HepG2 (cell line): Measurements from ENCODE around the gene ALG14. TPM values are rescaled to one million over a fixed set of nuclear protein-coding genes. Genes with fewer than 3 reads are reported as not detected.

Experiments
- HNF1A ChIP-seq, 2 experiments: sonication (generic) in 1 of 2; formaldehyde crosslinking in 1 of 2; IDR thresholded peaks; 2 replicates each; pipeline versions ENCODE4 v1.4.0 to v1.6.1; 2016 to 2020; ENCODE audit warnings: borderline replicate concordance in 1 of 2, low read depth in 1 of 2, mild to moderate bottlenecking in 1 of 2, missing genetic modification reagents in 1 of 2
- JUN ChIP-seq: sonication (generic); formaldehyde crosslinking; IDR thresholded peaks from 2 replicates; pipeline ENCODE4 v1.4.0; 2020; ENCODE audit warnings: mild to moderate bottlenecking, missing genetic modification reagents
- NFE2 ChIP-seq: sonication (generic); formaldehyde crosslinking; IDR thresholded peaks from 2 replicates; pipeline ENCODE4 v1.4.0; 2020; ENCODE audit warnings: missing genetic modification reagents
- POLR2G ChIP-seq: fragments of 200-400 bp; formaldehyde crosslinking; IDR thresholded peaks from 2 replicates; pipeline ENCODE4 v1.6.1; 2018; ENCODE audit warnings: mild to moderate bottlenecking, low read depth, low read length, moderate library complexity
- SAP130 ChIP-seq: IDR thresholded peaks from 2 replicates; pipeline ENCODE4 v1.6.1; 2016; ENCODE audit warnings: low read depth
- ZMYM3 ChIP-seq: sonication (generic); formaldehyde crosslinking; IDR thresholded peaks from 2 replicates; pipeline ENCODE4 v1.5.1; 2020; ENCODE audit warnings: mild to moderate bottlenecking, missing genetic modification reagents
- ZNF296 ChIP-seq: sonication (generic); formaldehyde crosslinking; conservative IDR thresholded peaks from 2 replicates; pipeline ENCODE4 v1.5.0; 2020; ENCODE audit warnings: mild to moderate bottlenecking, missing genetic modification reagents
- ZNF619 ChIP-seq: sonication (generic); formaldehyde crosslinking; IDR thresholded peaks from 2 replicates; pipeline ENCODE4 v1.4.0; 2020; ENCODE audit warnings: mild to moderate bottlenecking, missing genetic modification reagents
- ZNF7 ChIP-seq: IDR thresholded peaks from 2 replicates; pipeline ENCODE4 v1.6.1; 2016; ENCODE audit warnings: missing biosample characterization, missing genetic modification reagents
- ZNF792 ChIP-seq: IDR thresholded peaks from 2 replicates; pipeline ENCODE4 v1.6.1; 2016
- polyA plus RNA-seq, 8 experiments: library from polyadenylated mRNA; depleted of rRNA in 3 of 8; stranded (reverse) in 7 of 8; unstranded in 1 of 8; fragments of >200 nt; fragmentation: Illumina TruSeq in 4 of 8; extraction: Trizol in 4 of 8; gene quantifications; 2 replicates each; pipeline versions ENCODE4 v1.2.1 to v1.2.3, GENCODE V29; 2011 to 2016; ENCODE audit warnings: low read depth in 4 of 8, missing spikeins in 1 of 8, mixed read lengths in 1 of 8; ENCODE audit not compliant: insufficient read depth in 1 of 8
- total RNA-seq, 5 experiments: library from RNA; depleted of rRNA; stranded (reverse); fragments of >200 nt; fragmentation: Illumina TruSeq; extraction: Trizol; gene quantifications; 2 replicates each; pipeline ENCODE4 v1.2.3, GENCODE V29; 2016; ENCODE audit warnings: low read depth in 1 of 5
- TF ChIP-seq, protein P1 (sequence below): sonication (generic); formaldehyde crosslinking; conservative IDR thresholded peaks from 2 replicates; pipeline ENCODE4 v1.4.0; 2020; ENCODE audit warnings: mild to moderate bottlenecking, missing genetic modification reagents, moderate library complexity
- TF ChIP-seq, protein P2 (sequence below): sonication (generic); formaldehyde crosslinking; IDR thresholded peaks from 2 replicates; pipeline ENCODE4 v1.4.0; 2020; ENCODE audit warnings: low read depth, mild to moderate bottlenecking, missing genetic modification reagents
- TF ChIP-seq, protein P3 (sequence below): sonication (generic); formaldehyde crosslinking; IDR thresholded peaks from 2 replicates; pipeline ENCODE4 v1.4.0; 2020; ENCODE audit warnings: mild to moderate bottlenecking, missing genetic modification reagents

ALG14 gene
- total and polyA plus RNA-seq, 2 of the 13 experiments (the other 11 are each of a cell fraction or from before 2014, with no cell fraction given), result 4.5 to 12.7 TPM

DNA sequence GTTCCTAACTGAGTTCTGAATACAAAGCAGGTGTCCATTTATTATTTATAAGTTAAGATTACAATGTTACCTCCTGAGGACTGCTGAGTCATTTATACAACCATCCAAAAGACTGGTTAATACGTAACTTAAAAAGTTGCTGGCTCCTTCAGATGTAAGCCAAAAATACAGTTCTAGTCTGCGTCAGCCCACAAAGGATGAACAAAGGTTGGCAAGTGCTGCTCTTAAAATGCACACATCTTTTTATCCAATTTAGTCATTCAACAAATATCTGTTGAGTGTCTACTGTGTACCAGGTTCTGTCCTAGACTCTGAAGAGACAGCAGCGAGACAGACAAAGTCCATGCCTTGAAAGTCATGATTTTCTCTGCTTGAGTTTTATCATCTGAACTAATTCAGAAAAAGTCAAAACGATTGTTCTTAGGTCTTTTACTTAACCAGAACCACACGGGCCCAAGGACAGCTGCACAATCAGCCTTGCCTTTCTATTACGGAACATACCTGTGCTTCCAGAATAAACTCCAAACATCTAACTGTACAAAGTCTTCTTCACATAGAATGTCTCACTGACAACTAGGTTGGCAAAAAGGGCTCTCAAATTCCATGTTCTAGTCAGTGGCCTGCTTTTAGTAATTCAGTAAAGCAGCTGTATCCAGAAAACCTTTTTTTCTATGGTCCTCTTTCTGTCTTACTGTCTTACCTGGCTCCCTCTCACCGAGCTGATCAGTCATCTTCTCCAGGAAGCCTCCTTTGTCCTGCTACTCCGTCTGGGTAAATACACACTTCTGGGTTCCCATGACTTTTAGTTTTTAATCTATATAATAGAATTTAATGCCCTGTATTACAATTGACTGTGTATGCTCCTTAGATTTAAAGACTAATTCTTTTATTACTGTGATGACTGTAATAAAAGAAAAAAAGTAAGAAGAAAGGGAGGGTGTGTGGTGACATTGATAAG, 130.3 kb downstream of the ALG14 start (continued):
- TF ChIP-seq, protein P1, sequence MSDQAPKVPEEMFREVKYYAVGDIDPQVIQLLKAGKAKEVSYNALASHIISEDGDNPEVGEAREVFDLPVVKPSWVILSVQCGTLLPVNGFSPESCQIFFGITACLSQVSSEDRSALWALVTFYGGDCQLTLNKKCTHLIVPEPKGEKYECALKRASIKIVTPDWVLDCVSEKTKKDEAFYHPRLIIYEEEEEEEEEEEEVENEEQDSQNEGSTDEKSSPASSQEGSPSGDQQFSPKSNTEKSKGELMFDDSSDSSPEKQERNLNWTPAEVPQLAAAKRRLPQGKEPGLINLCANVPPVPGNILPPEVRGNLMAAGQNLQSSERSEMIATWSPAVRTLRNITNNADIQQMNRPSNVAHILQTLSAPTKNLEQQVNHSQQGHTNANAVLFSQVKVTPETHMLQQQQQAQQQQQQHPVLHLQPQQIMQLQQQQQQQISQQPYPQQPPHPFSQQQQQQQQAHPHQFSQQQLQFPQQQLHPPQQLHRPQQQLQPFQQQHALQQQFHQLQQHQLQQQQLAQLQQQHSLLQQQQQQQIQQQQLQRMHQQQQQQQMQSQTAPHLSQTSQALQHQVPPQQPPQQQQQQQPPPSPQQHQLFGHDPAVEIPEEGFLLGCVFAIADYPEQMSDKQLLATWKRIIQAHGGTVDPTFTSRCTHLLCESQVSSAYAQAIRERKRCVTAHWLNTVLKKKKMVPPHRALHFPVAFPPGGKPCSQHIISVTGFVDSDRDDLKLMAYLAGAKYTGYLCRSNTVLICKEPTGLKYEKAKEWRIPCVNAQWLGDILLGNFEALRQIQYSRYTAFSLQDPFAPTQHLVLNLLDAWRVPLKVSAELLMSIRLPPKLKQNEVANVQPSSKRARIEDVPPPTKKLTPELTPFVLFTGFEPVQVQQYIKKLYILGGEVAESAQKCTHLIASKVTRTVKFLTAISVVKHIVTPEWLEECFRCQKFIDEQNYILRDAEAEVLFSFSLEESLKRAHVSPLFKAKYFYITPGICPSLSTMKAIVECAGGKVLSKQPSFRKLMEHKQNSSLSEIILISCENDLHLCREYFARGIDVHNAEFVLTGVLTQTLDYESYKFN (CRISPR knock-in tag), result 0 out of 2 replicates have a peak, but pooled peaks have one; percentile 27
- TF ChIP-seq, protein P2, sequence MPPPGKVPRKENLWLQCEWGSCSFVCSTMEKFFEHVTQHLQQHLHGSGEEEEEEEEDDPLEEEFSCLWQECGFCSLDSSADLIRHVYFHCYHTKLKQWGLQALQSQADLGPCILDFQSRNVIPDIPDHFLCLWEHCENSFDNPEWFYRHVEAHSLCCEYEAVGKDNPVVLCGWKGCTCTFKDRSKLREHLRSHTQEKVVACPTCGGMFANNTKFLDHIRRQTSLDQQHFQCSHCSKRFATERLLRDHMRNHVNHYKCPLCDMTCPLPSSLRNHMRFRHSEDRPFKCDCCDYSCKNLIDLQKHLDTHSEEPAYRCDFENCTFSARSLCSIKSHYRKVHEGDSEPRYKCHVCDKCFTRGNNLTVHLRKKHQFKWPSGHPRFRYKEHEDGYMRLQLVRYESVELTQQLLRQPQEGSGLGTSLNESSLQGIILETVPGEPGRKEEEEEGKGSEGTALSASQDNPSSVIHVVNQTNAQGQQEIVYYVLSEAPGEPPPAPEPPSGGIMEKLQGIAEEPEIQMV (CRISPR knock-in tag), result no peak
- 0 out of 2 replicates have a peak, but pooled peaks have one; percentile 46 for TF ChIP-seq JUN (CRISPR knock-in tag)
- TF ChIP-seq, protein P3, sequence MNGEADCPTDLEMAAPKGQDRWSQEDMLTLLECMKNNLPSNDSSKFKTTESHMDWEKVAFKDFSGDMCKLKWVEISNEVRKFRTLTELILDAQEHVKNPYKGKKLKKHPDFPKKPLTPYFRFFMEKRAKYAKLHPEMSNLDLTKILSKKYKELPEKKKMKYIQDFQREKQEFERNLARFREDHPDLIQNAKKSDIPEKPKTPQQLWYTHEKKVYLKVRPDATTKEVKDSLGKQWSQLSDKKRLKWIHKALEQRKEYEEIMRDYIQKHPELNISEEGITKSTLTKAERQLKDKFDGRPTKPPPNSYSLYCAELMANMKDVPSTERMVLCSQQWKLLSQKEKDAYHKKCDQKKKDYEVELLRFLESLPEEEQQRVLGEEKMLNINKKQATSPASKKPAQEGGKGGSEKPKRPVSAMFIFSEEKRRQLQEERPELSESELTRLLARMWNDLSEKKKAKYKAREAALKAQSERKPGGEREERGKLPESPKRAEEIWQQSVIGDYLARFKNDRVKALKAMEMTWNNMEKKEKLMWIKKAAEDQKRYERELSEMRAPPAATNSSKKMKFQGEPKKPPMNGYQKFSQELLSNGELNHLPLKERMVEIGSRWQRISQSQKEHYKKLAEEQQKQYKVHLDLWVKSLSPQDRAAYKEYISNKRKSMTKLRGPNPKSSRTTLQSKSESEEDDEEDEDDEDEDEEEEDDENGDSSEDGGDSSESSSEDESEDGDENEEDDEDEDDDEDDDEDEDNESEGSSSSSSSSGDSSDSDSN (CRISPR knock-in tag), result no peak
- peak; percentile 75 for TF ChIP-seq HNF1A (IDR thresholded peaks at IDR 0.05; ENCODE audit: low read depth)
- peak; percentile 72; the same call in 1 of the 2 replicates for TF ChIP-seq HNF1A (CRISPR knock-in tag; IDR thresholded peaks at IDR 0.05; ENCODE audit: borderline replicate concordance)
- peak; percentile 66 for TF ChIP-seq ZMYM3 (CRISPR knock-in tag)
- 0 out of 2 replicates have a peak, but pooled peaks have one; percentile 47 for TF ChIP-seq NFE2
- TF ChIP-seq ZNF296 (CRISPR knock-in tag), result no peak
- TF ChIP-seq POLR2G, result no peak
- TF ChIP-seq ZNF619 (CRISPR knock-in tag), result no peak
- no peak for TF ChIP-seq ZNF7
- 0 out of 2 replicates have a peak, but pooled peaks have one; percentile 14 for TF ChIP-seq ZNF792 (CRISPR knock-in tag)
- peak; percentile 18; the same call in 1 of the 2 replicates for TF ChIP-seq SAP130 (CRISPR knock-in tag)
